ENCODE data around the gene CNOT1.

CNOT1 gene

GRCh38 chr16:58485184-58485887 lies 144.3 kb downstream of the CNOT1 start:
- no peak overlapping the region for H3K27ac ChIP-seq (ENCODE audit: insufficient read depth, low read depth, low read length, poor library complexity, severe bottlenecking)
- H3K4me3 ChIP-seq (ENCODE audit: insufficient read depth, low read depth, low read length): no peak overlapping the region
- 74 to 76% methylated on average over 11 of the region's 11 CpGs for WGBS, 2 experiments

DNA sequence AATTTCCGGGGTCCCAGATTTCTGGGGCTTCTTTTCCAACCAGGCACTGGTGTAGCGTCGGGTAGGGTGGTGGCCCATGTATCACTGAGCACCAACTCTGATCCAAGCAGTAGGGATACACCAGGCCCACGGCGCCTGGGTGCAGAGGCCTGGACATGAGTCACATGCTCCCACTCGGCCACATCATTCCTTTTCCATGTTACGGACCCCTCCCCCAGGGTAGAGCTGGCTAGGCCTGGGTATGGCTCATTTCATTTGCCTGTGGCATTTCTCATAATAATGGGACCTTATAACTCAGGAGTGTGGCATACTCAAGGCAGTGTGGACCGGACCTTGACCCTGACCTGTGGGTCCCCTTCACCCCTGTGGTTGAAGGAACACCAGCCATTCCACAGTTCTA lies 147.7 kb downstream of the CNOT1 start:
- H3K4me1 ChIP-seq (ENCODE audit: control insufficient read depth, insufficient read depth, low read length): no peaks in the 10 kb centered on the region
- no peak overlapping the region for H3K27ac ChIP-seq (ENCODE audit: insufficient read depth, low read depth, low read length, poor library complexity, severe bottlenecking)
- 78 to 81% methylated on average over 8 of the region's 8 CpGs for WGBS, 2 experiments
- H3K27me3 ChIP-seq (ENCODE audit: control insufficient read depth, insufficient read depth, low read length, poor library complexity, severe bottlenecking): no peaks in the 10 kb centered on the region
- no peaks in the 10 kb centered on the region for H3K36me3 ChIP-seq (ENCODE audit: control insufficient read depth, insufficient read depth, low read length)
- H3K4me3 ChIP-seq (ENCODE audit: insufficient read depth, low read depth, low read length): no peak overlapping the region
- H3K9me3 ChIP-seq (ENCODE audit: control insufficient read depth, low read length): no peaks in the 10 kb centered on the region

More at GRCh38 chr16:58485184-58485887, 144.3 kb downstream of the CNOT1 start:
- H3K9me3 ChIP-seq (ENCODE audit: control insufficient read depth, low read length): no peaks in the 10 kb centered on the region
- no peaks in the 10 kb centered on the region for H3K36me3 ChIP-seq (ENCODE audit: control insufficient read depth, insufficient read depth, low read length)
- no peaks in the 10 kb centered on the region for H3K27me3 ChIP-seq (ENCODE audit: control insufficient read depth, insufficient read depth, low read length, poor library complexity, severe bottlenecking)
- H3K4me1 ChIP-seq (ENCODE audit: control insufficient read depth, insufficient read depth, low read length): no peaks in the 10 kb centered on the region

DNA sequence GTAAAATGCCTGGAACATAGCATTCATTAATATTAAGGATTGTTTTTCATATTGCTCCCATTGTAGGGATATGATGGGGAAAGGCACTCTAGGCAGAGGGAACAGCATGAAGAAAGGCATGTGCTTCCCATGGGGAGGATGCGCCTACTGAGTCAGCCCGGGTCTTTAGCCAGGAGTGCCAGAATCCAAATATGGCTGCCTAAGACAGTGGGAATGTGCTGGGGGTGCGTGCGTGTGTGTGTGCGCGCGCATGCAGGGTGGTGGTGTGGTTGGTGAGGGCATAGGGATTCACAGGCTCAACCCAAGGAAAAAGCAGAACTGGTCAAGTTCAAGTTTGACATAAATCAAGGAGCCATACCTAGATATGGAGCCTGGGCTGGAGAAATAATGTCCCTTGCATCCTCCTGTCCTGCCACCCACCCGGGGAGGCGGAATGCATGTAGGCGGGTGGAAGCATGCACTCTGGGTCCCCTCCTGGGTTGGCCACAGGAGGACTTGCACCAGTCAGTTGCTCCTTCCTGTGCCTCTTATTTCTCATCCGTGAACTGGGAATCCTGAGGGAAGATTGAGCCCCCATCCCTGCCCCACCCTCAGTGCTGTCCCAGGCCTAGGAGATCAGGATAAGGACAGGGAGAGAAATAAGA lies 148.3 kb downstream of the CNOT1 start:
- Histone ChIP-seq H3K4me1 (ENCODE audit: control insufficient read depth, insufficient read depth, low read length) (no peaks in the 10 kb centered on the region), H3K36me3 (ENCODE audit: control insufficient read depth, insufficient read depth, low read length) (no peaks in the 10 kb centered on the region), H3K9me3 (ENCODE audit: control insufficient read depth, low read length) (no peaks in the 10 kb centered on the region), H3K27me3 (ENCODE audit: control insufficient read depth, insufficient read depth, low read length, poor library complexity, severe bottlenecking) (no peaks in the 10 kb centered on the region), H3K4me3 (ENCODE audit: insufficient read depth, low read depth, low read length) (no peak overlapping the region), H3K27ac (ENCODE audit: insufficient read depth, low read depth, low read length, poor library complexity, severe bottlenecking) (no peak overlapping the region)
- WGBS, 2 experiments: 95 to 96% methylated on average over 11 of the region's 11 CpGs

- H3K4me1 ChIP-seq (ENCODE audit: control insufficient read depth, insufficient read depth, low read length): no peaks in the 10 kb centered on the region
- H3K9me3 ChIP-seq (ENCODE audit: control insufficient read depth, low read length): no peaks in the 10 kb centered on the region
- no peak overlapping the region for H3K27ac ChIP-seq (ENCODE audit: insufficient read depth, low read depth, low read length, poor library complexity, severe bottlenecking)
- H3K4me3 ChIP-seq (ENCODE audit: insufficient read depth, low read depth, low read length): no peak overlapping the region
- no peaks in the 10 kb centered on the region for H3K27me3 ChIP-seq (ENCODE audit: control insufficient read depth, insufficient read depth, low read length, poor library complexity, severe bottlenecking)
- H3K36me3 ChIP-seq (ENCODE audit: control insufficient read depth, insufficient read depth, low read length): no peaks in the 10 kb centered on the region
- WGBS, 2 experiments: 94 to 95% methylated on average over 2 of the region's 2 CpGs
Measured at GRCh38 chr16:58478427-58478826, 151.2 kb downstream of the CNOT1 start.

GRCh38 chr16:58476791-58477190 lies 152.8 kb downstream of the CNOT1 start:
- Histone ChIP-seq H3K9me3 (ENCODE audit: control insufficient read depth, low read length) (no peaks in the 10 kb centered on the region), H3K4me1 (ENCODE audit: control insufficient read depth, insufficient read depth, low read length) (no peaks in the 10 kb centered on the region), H3K27me3 (ENCODE audit: control insufficient read depth, insufficient read depth, low read length, poor library complexity, severe bottlenecking) (no peaks in the 10 kb centered on the region), H3K4me3 (ENCODE audit: insufficient read depth, low read depth, low read length) (no peak overlapping the region), H3K27ac (ENCODE audit: insufficient read depth, low read depth, low read length, poor library complexity, severe bottlenecking) (no peak overlapping the region), H3K36me3 (ENCODE audit: control insufficient read depth, insufficient read depth, low read length) (no peaks in the 10 kb centered on the region)
- 100% methylated on average over 1 of the region's 1 CpG for WGBS, 2 experiments

DNA sequence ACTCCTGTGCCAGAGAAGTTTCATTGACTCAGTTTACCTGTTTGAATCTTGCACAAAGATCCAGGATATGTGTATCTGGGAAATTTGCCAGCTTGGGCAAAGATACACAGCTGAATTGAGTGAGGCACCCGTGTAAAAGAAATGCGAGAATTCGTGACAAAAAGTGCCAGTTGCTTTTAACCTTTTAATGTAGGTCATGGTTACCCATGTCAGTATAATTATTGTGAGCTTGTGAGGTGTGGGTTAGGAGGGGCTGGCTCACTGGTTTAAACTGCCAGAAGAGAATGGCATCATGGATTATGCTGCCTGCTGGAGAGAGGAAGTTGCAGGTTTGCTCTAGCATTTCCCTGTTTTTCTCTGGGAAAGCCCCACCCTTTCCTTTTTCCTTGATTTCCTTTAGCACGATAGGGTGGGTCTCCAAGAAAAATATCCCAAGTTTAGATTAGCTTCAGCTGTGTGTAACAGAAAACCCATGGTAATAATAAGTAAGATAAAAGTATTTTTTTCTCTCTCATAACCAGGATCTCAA lies 154.5 kb downstream of the CNOT1 start:
- Histone ChIP-seq H3K9me3 (ENCODE audit: control insufficient read depth, low read length) (no peaks in the 10 kb centered on the region), H3K4me3 (ENCODE audit: insufficient read depth, low read depth, low read length) (no peak overlapping the region), H3K4me1 (ENCODE audit: control insufficient read depth, insufficient read depth, low read length) (no peaks in the 10 kb centered on the region), H3K27ac (ENCODE audit: insufficient read depth, low read depth, low read length, poor library complexity, severe bottlenecking) (no peak overlapping the region), H3K36me3 (ENCODE audit: control insufficient read depth, insufficient read depth, low read length) (no peaks in the 10 kb centered on the region), H3K27me3 (ENCODE audit: control insufficient read depth, insufficient read depth, low read length, poor library complexity, severe bottlenecking) (no peaks in the 10 kb centered on the region)
- 87 to 89% methylated on average over 4 of the region's 4 CpGs for WGBS, 2 experiments

GRCh38 chr16:58474296-58474695 lies 155.3 kb downstream of the CNOT1 start:
- Histone ChIP-seq H3K9me3 (ENCODE audit: control insufficient read depth, low read length) (no peaks in the 10 kb centered on the region), H3K27me3 (ENCODE audit: control insufficient read depth, insufficient read depth, low read length, poor library complexity, severe bottlenecking) (no peaks in the 10 kb centered on the region), H3K4me3 (ENCODE audit: insufficient read depth, low read depth, low read length) (no peak overlapping the region), H3K27ac (ENCODE audit: insufficient read depth, low read depth, low read length, poor library complexity, severe bottlenecking) (no peak overlapping the region), H3K4me1 (ENCODE audit: control insufficient read depth, insufficient read depth, low read length) (no peaks in the 10 kb centered on the region), H3K36me3 (ENCODE audit: control insufficient read depth, insufficient read depth, low read length) (no peaks in the 10 kb centered on the region)
- WGBS, 2 experiments: 74 to 76% methylated on average over 9 to 10 of the region's 10 CpGs

- 93 to 94% methylated on average over 3 of the region's 3 CpGs for WGBS, 2 experiments
- no peaks in the 10 kb centered on the region for H3K27me3 ChIP-seq (ENCODE audit: control insufficient read depth, insufficient read depth, low read length, poor library complexity, severe bottlenecking)
- H3K4me1 ChIP-seq (ENCODE audit: control insufficient read depth, insufficient read depth, low read length): no peaks in the 10 kb centered on the region
- no peak overlapping the region for H3K27ac ChIP-seq (ENCODE audit: insufficient read depth, low read depth, low read length, poor library complexity, severe bottlenecking)
- no peaks in the 10 kb centered on the region for H3K9me3 ChIP-seq (ENCODE audit: control insufficient read depth, low read length)
- H3K4me3 ChIP-seq (ENCODE audit: insufficient read depth, low read depth, low read length): no peak overlapping the region
- no peaks in the 10 kb centered on the region for H3K36me3 ChIP-seq (ENCODE audit: control insufficient read depth, insufficient read depth, low read length)
Measured at GRCh38 chr16:58472827-58473226, 156.8 kb downstream of the CNOT1 start.

DNA sequence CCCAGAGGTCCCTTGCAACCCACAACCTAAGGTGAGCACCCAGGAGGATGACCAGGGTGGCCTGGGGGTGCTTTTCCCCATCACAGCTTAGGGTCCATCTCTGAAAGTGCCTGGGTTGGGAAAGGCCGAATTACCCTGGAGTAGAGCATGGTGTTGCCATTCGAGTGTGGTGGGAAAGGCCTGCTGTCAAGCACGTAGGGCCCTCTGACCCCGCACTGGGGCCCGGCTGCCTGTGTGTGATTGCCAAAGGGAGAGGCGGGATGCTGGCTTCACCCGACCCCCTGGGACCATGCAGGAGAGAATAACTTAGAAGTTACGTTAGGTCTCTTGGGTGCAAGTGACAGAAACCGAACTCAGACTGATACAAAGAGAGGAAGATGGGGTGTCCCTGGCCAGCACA lies 157.4 kb downstream of the CNOT1 start:
- H3K27ac ChIP-seq (ENCODE audit: insufficient read depth, low read depth, low read length, poor library complexity, severe bottlenecking): no peak overlapping the region
- H3K9me3 ChIP-seq (ENCODE audit: control insufficient read depth, low read length): no peaks in the 10 kb centered on the region
- no peak overlapping the region for H3K4me3 ChIP-seq (ENCODE audit: insufficient read depth, low read depth, low read length)
- H3K36me3 ChIP-seq (ENCODE audit: control insufficient read depth, insufficient read depth, low read length): no peaks in the 10 kb centered on the region
- WGBS, 2 experiments: 93 to 95% methylated on average over 9 of the region's 9 CpGs
- no peaks in the 10 kb centered on the region for H3K4me1 ChIP-seq (ENCODE audit: control insufficient read depth, insufficient read depth, low read length)
- no peaks in the 10 kb centered on the region for H3K27me3 ChIP-seq (ENCODE audit: control insufficient read depth, insufficient read depth, low read length, poor library complexity, severe bottlenecking)

GRCh38 chr16:58471209-58471975 lies 158.2 kb downstream of the CNOT1 start:
- Histone ChIP-seq H3K4me3 (ENCODE audit: insufficient read depth, low read depth, low read length) (no peak overlapping the region), H3K36me3 (ENCODE audit: control insufficient read depth, insufficient read depth, low read length) (no peaks in the 10 kb centered on the region), H3K4me1 (ENCODE audit: control insufficient read depth, insufficient read depth, low read length) (no peaks in the 10 kb centered on the region), H3K27ac (ENCODE audit: insufficient read depth, low read depth, low read length, poor library complexity, severe bottlenecking) (no peak overlapping the region), H3K9me3 (ENCODE audit: control insufficient read depth, low read length) (no peaks in the 10 kb centered on the region), H3K27me3 (ENCODE audit: control insufficient read depth, insufficient read depth, low read length, poor library complexity, severe bottlenecking) (peaks cover 6% of the 10 kb centered on the region)
- 83% methylated on average over 10 of the region's 10 CpGs for WGBS, 2 experiments

All from ectodermal cell (in vitro differentiated cells).